Peyer's patch (tissue), 4 donors: ENCODE data around the gene ZNF275. TPM values are rescaled to one million over a fixed set of nuclear protein-coding genes. Genes with fewer than 3 reads are reported as not detected.

Experiments used
- DNase-seq, 3 donors: peaks; one replicate each; pipeline ENCODE4 v3.0.0-alpha.2; 2017 to 2019
- H3K27ac ChIP-seq, 4 donors: fragments of 200-600 bp; sonication (generic); one replicate each; pipeline ENCODE4 v1.5.1; 2016 to 2019
- H3K27me3 ChIP-seq, 2 donors: fragments of 200-600 bp; sonication (generic); one replicate each; pipeline ENCODE4 v1.5.1; 2019
- H3K36me3 ChIP-seq, 3 donors: fragments of 200-600 bp; sonication (generic); one replicate each; pipeline ENCODE4 v1.5.1; 2016 to 2019
- H3K4me1 ChIP-seq, 4 donors: fragments of 200-600 bp; sonication (generic); one replicate each; pipeline ENCODE4 v1.5.1; 2016 to 2019
- H3K4me3 ChIP-seq, 4 donors: fragments of 200-600 bp; sonication (generic); 1 replicate in 3 of 4; 2 replicates in 1 of 4; pipeline ENCODE4 v1.5.1; 2016 to 2019; ENCODE audit warnings: mild to moderate bottlenecking in 1 of 4
- H3K9me3 ChIP-seq, 4 donors: fragments of 200-600 bp; sonication (generic); one replicate each; pipeline ENCODE4 v1.5.1; 2016 to 2019; ENCODE audit warnings: mild to moderate bottlenecking in 1 of 4
- CTCF ChIP-seq, 6 experiments: fragments of 450-650 bp in 4 of 6; fragments of 200-600 bp in 2 of 6; sonication (generic) in 1 of 6; IDR thresholded peaks; one replicate each; pipeline ENCODE4 v1.5.1; 2017 to 2019; ENCODE audit warnings: antibody characterized with exemption in 6 of 6, mild to moderate bottlenecking in 3 of 6, moderate library complexity in 1 of 6
- POLR2A ChIP-seq, 2 donors: fragments of 450-650 bp; IDR thresholded peaks; one replicate each; pipeline ENCODE4 v1.5.1; 2017; ENCODE audit warnings: antibody characterized with exemption in 2 of 2, mild to moderate bottlenecking in 2 of 2, moderate library complexity in 2 of 2
- total RNA-seq, 4 donors: library from RNA; depleted of rRNA; stranded (reverse); fragments of >200 nt; gene quantifications; one replicate each; pipeline ENCODE4 v1.1.0, GENCODE V29; 2016

ZNF275 gene
- total RNA-seq, 4 donors from 2014 or later = 4.0 to 12.4 (median 7.2) TPM

GRCh38 chrX:153336988-153337387 is 3.0 kb downstream of the ZNF275 start:
- no peak overlapping the region for H3K4me3 ChIP-seq
- DNase-seq = no peak
- no peaks in the 10 kb centered on the region for H3K27me3 ChIP-seq
- H3K27ac ChIP-seq = no peak overlapping the region
- no peaks in the 10 kb centered on the region for H3K4me1 ChIP-seq
- peaks cover 0 to 5% (median 0%) of the 10 kb centered on the region in 3 donors for H3K36me3 ChIP-seq
- TF ChIP-seq POLR2A (IDR thresholded peaks at IDR 0.05) (no peak), CTCF (IDR thresholded peaks at IDR 0.05) (no peak)
- H3K9me3 ChIP-seq = no peaks in the 10 kb centered on the region

GRCh38 chrX:153338836-153339235 is 4.9 kb downstream of the ZNF275 start:
- Histone ChIP-seq H3K9me3 (no peaks in the 10 kb centered on the region), H3K4me1 (no peaks in the 10 kb centered on the region), H3K27me3 (no peaks in the 10 kb centered on the region), H3K4me3 (no peak overlapping the region), H3K27ac (no peak overlapping the region), H3K36me3 (peaks cover 0 to 7% (median 0%) of the 10 kb centered on the region in 3 donors)
- TF ChIP-seq POLR2A (IDR thresholded peaks at IDR 0.05) (no peak), CTCF (IDR thresholded peaks at IDR 0.05) (no peak)
- no peak for DNase-seq

GRCh38 chrX:153339662-153340061 is 5.7 kb downstream of the ZNF275 start:
- Histone ChIP-seq H3K9me3 (no peaks in the 10 kb centered on the region), H3K36me3 (peaks cover 0 to 15% (median 0%) of the 10 kb centered on the region in 3 donors), H3K27me3 (no peaks in the 10 kb centered on the region), H3K4me3 (no peak overlapping the region), H3K4me1 (no peaks in the 10 kb centered on the region), H3K27ac (no peak overlapping the region)
- no peak for DNase-seq
- no peak for TF ChIP-seq POLR2A (IDR thresholded peaks at IDR 0.05)
- TF ChIP-seq CTCF (IDR thresholded peaks at IDR 0.05) = no peak

GRCh38 chrX:153340111-153340510 is 6.2 kb downstream of the ZNF275 start:
- Histone ChIP-seq H3K36me3 (peaks cover 0 to 15% (median 0%) of the 10 kb centered on the region in 3 donors), H3K9me3 (no peaks in the 10 kb centered on the region), H3K4me1 (no peaks in the 10 kb centered on the region), H3K27me3 (no peaks in the 10 kb centered on the region), H3K27ac (no peak overlapping the region), H3K4me3 (no peak overlapping the region)
- DNase-seq = no peak
- TF ChIP-seq CTCF (IDR thresholded peaks at IDR 0.05) (no peak), POLR2A (IDR thresholded peaks at IDR 0.05) (no peak)

GRCh38 chrX:153342762-153343558 is 9.0 kb downstream of the ZNF275 start:
- no peak overlapping the region for H3K27ac ChIP-seq
- DNase-seq = no peak
- no peaks in the 10 kb centered on the region for H3K27me3 ChIP-seq
- H3K4me1 ChIP-seq = no peaks in the 10 kb centered on the region
- H3K9me3 ChIP-seq = no peaks in the 10 kb centered on the region
- no peak overlapping the region for H3K4me3 ChIP-seq
- peaks cover 0 to 16% (median 0%) of the 10 kb centered on the region in 3 donors for H3K36me3 ChIP-seq
- TF ChIP-seq POLR2A (IDR thresholded peaks at IDR 0.05) (no peak), CTCF (IDR thresholded peaks at IDR 0.05) (no peak)
